Liver (tissue), 9 donors: ENCODE results near the gene STEAP3. TPM values are rescaled to one million over a fixed set of nuclear protein-coding genes. Genes with fewer than 3 reads are reported as not detected.

Experiments used
- DNase-seq: peaks from one replicate; pipeline ENCODE4 v3.0.0-alpha.2; 2017; ENCODE audit warnings: low spot score
- H3K27ac ChIP-seq, 2 donors: one replicate each; pipeline ENCODE4 v1.7.0; 2013; ENCODE audit warnings: inconsistent platforms in 2 of 2, low read length in 2 of 2, control low read depth in 1 of 2, low read depth in 1 of 2, mild to moderate bottlenecking in 1 of 2
- H3K27me3 ChIP-seq, 4 donors: one replicate each; pipeline versions ENCODE4 v1.6.1 to v1.7.0; 2013; ENCODE audit warnings: low read length in 3 of 4, inconsistent platforms in 1 of 4, mild to moderate bottlenecking in 1 of 4, moderate library complexity in 1 of 4; ENCODE audit not compliant: control insufficient read depth in 4 of 4, insufficient read depth in 4 of 4
- H3K36me3 ChIP-seq, 4 donors: one replicate each; pipeline versions ENCODE4 v1.6.1 to v1.7.0; 2013; ENCODE audit warnings: low read length in 3 of 4, mild to moderate bottlenecking in 3 of 4, low read depth in 1 of 4, moderate library complexity in 1 of 4; ENCODE audit not compliant: control insufficient read depth in 4 of 4, insufficient read depth in 3 of 4
- H3K4me1 ChIP-seq, 4 donors: one replicate each; pipeline versions ENCODE4 v1.6.1 to v1.7.0; 2013; ENCODE audit warnings: low read length in 3 of 4, mild to moderate bottlenecking in 3 of 4, moderate library complexity in 1 of 4; ENCODE audit not compliant: control insufficient read depth in 4 of 4, insufficient read depth in 4 of 4
- H3K4me3 ChIP-seq, 3 donors: one replicate each; pipeline versions ENCODE4 v1.6.1 to v1.7.0; 2013; ENCODE audit warnings: low read length in 3 of 3, control low read depth in 1 of 3, low read depth in 1 of 3, mild to moderate bottlenecking in 1 of 3
- H3K9ac ChIP-seq, 2 donors: one replicate each; pipeline ENCODE4 v1.7.0; 2013; ENCODE audit warnings: low read length in 2 of 2, mild to moderate bottlenecking in 2 of 2, moderate library complexity in 2 of 2, control low read depth in 1 of 2, low read depth in 1 of 2
- H3K9me3 ChIP-seq, 4 donors: one replicate each; pipeline versions ENCODE4 v1.6.1 to v1.7.0; 2013; ENCODE audit warnings: low read length in 3 of 4; ENCODE audit not compliant: control insufficient read depth in 4 of 4
- EGR1 ChIP-seq, 2 donors: IDR thresholded peaks; 2 replicates each; pipeline ENCODE4 v1.6.1; 2016 to 2018; ENCODE audit warnings: antibody characterized with exemption in 2 of 2, low read depth in 2 of 2
- FOXA1 ChIP-seq: IDR thresholded peaks from 2 replicates; pipeline ENCODE4 v1.6.1; 2016; ENCODE audit warnings: antibody characterized with exemption
- FOXA2 ChIP-seq: IDR thresholded peaks from 2 replicates; pipeline ENCODE4 v1.6.1; 2016; ENCODE audit warnings: antibody characterized with exemption
- GABPA ChIP-seq, 2 donors: IDR thresholded peaks in 1 of 2; conservative IDR thresholded peaks in 1 of 2; 2 replicates each; pipeline ENCODE4 v1.6.1; 2016; ENCODE audit warnings: antibody characterized with exemption in 2 of 2, mild to moderate bottlenecking in 1 of 2, moderate library complexity in 1 of 2
- HNF4A ChIP-seq, 2 donors: conservative IDR thresholded peaks; 2 replicates each; pipeline ENCODE4 v1.6.1; 2016; ENCODE audit warnings: antibody characterized with exemption in 2 of 2, mild to moderate bottlenecking in 2 of 2
- HNF4G ChIP-seq: IDR thresholded peaks from 2 replicates; pipeline ENCODE4 v1.6.1; 2016; ENCODE audit warnings: antibody characterized with exemption
- JUND ChIP-seq, 2 donors: IDR thresholded peaks; 2 replicates each; pipeline ENCODE4 v1.6.1; 2016; ENCODE audit warnings: antibody characterized with exemption in 2 of 2
- NR2F2 ChIP-seq: IDR thresholded peaks from 2 replicates; pipeline ENCODE4 v1.6.1; 2016; ENCODE audit warnings: antibody characterized with exemption
- RAD21 ChIP-seq, 2 donors: IDR thresholded peaks; 2 replicates each; pipeline ENCODE4 v1.6.1; 2016; ENCODE audit warnings: antibody characterized with exemption in 2 of 2, mild to moderate bottlenecking in 2 of 2
- RXRA ChIP-seq, 2 donors: IDR thresholded peaks; 2 replicates each; pipeline ENCODE4 v1.6.1; 2017 to 2018; ENCODE audit warnings: antibody characterized with exemption in 2 of 2, mild to moderate bottlenecking in 1 of 2
- SP1 ChIP-seq: IDR thresholded peaks from 2 replicates; pipeline ENCODE4 v1.6.1; 2018; ENCODE audit warnings: antibody characterized with exemption, mild to moderate bottlenecking
- TAF1 ChIP-seq: conservative IDR thresholded peaks from 2 replicates; pipeline ENCODE4 v1.6.1; 2016; ENCODE audit warnings: antibody characterized with exemption, mild to moderate bottlenecking
- YY1 ChIP-seq: IDR thresholded peaks from 2 replicates; pipeline ENCODE4 v1.6.1; 2016; ENCODE audit warnings: antibody characterized with exemption, mild to moderate bottlenecking
- WGBS: extraction: QIAGEN DNeasy Blood & Tissue Kit; methylation state at CpG from one replicate; pipeline ENCODE4 v1.1.7; 2013; 5-methylcytosine and 5-hydroxymethylcytosine counted together
- polyA plus RNA-seq, 2 donors: library from polyadenylated mRNA; stranded (reverse) in 1 of 2; unstranded in 1 of 2; fragments of 200-250 nt in 1 of 2; fragments of >200 nt in 1 of 2; fragmentation: Nextera tagmentation in 1 of 2; extraction: Ambion mirVana in 1 of 2; gene quantifications; one replicate each; pipeline versions ENCODE4 v1.2.1 to v1.2.3, GENCODE V29; 2013 to 2015
- total RNA-seq, 2 donors: library from RNA; depleted of rRNA; stranded (reverse); fragments of >200 nt; gene quantifications; one replicate each; pipeline ENCODE4 v1.2.3, GENCODE V29; 2014
- TF ChIP-seq, protein P1 (sequence below): fragments of 150-350 bp; IDR thresholded peaks from 2 replicates; pipeline ENCODE4 v1.5.1; 2017; ENCODE audit warnings: improper control_type of control experiment, low read depth, low read length; ENCODE audit not compliant: missing input control
- TF ChIP-seq, protein P2 (sequence below): IDR thresholded peaks from 2 replicates; pipeline ENCODE4 v1.6.1; 2016; ENCODE audit warnings: antibody characterized with exemption
- TF ChIP-seq, protein P3 (sequence below): IDR thresholded peaks from 2 replicates; pipeline ENCODE4 v1.6.1; 2016; ENCODE audit warnings: antibody characterized with exemption
- TF ChIP-seq, protein P4 (sequence below): IDR thresholded peaks from 2 replicates; pipeline ENCODE4 v1.6.1; 2016; ENCODE audit warnings: antibody characterized with exemption
- TF ChIP-seq, protein P5 (sequence below): IDR thresholded peaks from 2 replicates; pipeline ENCODE4 v1.6.1; 2016; ENCODE audit warnings: antibody characterized with exemption, mild to moderate bottlenecking
- donor health status: healthy.
- donor health status: healthy.
- donor health status: healthy.
- donor health status: healthy.
- donor health status: healthy.

The STEAP3 gene
- total and polyA plus RNA-seq, 4 donors: 44.4 to 158 (median 113) TPM

DNA sequence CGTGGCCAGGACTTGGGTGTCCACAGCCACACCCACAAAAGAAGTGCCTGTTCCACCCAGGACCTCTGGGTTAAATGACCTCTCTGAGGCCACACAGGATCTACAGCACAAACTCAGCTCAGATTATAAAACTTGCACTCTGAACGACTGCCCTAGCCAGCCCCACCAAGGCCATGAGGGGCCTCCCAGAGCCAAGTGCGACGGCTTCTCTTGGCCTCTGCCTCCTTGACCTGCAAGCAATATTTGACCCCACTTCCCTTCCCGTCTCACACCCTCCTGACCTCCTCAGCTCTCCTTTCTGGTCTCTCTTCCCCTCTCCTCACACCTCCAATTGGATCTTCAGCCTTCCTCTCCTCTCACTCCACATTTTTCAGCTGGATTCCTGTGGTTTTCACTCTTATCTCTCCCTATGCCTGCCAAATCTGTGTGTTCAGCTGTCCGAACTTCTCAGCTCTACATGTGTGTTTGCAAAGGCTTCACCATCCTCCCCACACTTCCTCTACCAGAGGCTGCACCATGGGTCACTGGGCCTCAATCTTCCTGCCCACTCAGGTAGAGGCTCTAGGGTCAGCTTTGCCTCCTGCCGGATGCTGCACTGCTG is 25.3 kb upstream of the STEAP3 start:
- H3K4me3 ChIP-seq: no peak overlapping the region
- no peak overlapping the region for H3K9ac ChIP-seq
- DNase-seq: no peak
- TF ChIP-seq NR2F2 (peak; percentile 29), HNF4G (no peak)
- TF ChIP-seq, protein P1, sequence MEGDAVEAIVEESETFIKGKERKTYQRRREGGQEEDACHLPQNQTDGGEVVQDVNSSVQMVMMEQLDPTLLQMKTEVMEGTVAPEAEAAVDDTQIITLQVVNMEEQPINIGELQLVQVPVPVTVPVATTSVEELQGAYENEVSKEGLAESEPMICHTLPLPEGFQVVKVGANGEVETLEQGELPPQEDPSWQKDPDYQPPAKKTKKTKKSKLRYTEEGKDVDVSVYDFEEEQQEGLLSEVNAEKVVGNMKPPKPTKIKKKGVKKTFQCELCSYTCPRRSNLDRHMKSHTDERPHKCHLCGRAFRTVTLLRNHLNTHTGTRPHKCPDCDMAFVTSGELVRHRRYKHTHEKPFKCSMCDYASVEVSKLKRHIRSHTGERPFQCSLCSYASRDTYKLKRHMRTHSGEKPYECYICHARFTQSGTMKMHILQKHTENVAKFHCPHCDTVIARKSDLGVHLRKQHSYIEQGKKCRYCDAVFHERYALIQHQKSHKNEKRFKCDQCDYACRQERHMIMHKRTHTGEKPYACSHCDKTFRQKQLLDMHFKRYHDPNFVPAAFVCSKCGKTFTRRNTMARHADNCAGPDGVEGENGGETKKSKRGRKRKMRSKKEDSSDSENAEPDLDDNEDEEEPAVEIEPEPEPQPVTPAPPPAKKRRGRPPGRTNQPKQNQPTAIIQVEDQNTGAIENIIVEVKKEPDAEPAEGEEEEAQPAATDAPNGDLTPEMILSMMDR: no peak
- H3K27ac ChIP-seq: no peak overlapping the region
- H3K9me3 ChIP-seq: no peaks in the 10 kb centered on the region
- no peaks in the 10 kb centered on the region for H3K27me3 ChIP-seq
- 78% methylated on average over 7 of the region's 7 CpGs for WGBS
- peaks cover 2 to 37% (median 25%) of the 10 kb centered on the region in 4 donors for H3K4me1 ChIP-seq
- H3K36me3 ChIP-seq: no peaks in the 10 kb centered on the region

DNA sequence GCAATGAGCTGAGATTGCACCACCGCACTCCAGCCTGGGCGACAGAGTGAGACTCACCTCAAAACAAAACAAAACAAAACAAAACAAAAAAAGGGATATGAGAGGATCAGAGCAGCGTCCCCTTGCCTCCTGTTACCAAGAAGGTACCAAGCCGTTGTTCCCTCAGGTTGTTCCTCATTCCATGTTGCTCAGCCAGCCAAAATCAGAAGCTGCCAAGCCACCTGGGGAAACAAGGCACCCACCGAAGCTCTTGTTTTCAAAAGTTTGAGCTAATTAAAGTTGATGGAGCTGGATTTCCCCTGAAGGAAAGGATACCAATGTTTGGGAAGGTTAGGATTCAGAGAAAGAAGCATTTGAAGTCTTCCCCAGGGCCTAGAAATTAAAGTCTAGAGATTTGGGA is 21.8 kb upstream of the STEAP3 start:
- DNase-seq: no peak
- TF ChIP-seq, protein P2, sequence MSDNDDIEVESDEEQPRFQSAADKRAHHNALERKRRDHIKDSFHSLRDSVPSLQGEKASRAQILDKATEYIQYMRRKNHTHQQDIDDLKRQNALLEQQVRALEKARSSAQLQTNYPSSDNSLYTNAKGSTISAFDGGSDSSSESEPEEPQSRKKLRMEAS: no peak
- TF ChIP-seq, protein P1: no peak
- TF ChIP-seq, protein P3, sequence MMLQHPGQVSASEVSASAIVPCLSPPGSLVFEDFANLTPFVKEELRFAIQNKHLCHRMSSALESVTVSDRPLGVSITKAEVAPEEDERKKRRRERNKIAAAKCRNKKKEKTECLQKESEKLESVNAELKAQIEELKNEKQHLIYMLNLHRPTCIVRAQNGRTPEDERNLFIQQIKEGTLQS: no peak
- TF ChIP-seq JUND (IDR thresholded peaks at IDR 0.05): no peak
- no peak for TF ChIP-seq NR2F2
- TF ChIP-seq SP1: no peak
- no peak for TF ChIP-seq EGR1 (IDR thresholded peaks at IDR 0.05; ENCODE audit: low read depth in 2 of 2)
- no peak for TF ChIP-seq TAF1
- no peak for TF ChIP-seq YY1
- TF ChIP-seq FOXA2: no peak
- no peak for TF ChIP-seq GABPA (IDR thresholded peaks at IDR 0.05 in 1 of 2, conservative IDR thresholded peaks at IDR 0.05 in 1 of 2)
- TF ChIP-seq, protein P4, sequence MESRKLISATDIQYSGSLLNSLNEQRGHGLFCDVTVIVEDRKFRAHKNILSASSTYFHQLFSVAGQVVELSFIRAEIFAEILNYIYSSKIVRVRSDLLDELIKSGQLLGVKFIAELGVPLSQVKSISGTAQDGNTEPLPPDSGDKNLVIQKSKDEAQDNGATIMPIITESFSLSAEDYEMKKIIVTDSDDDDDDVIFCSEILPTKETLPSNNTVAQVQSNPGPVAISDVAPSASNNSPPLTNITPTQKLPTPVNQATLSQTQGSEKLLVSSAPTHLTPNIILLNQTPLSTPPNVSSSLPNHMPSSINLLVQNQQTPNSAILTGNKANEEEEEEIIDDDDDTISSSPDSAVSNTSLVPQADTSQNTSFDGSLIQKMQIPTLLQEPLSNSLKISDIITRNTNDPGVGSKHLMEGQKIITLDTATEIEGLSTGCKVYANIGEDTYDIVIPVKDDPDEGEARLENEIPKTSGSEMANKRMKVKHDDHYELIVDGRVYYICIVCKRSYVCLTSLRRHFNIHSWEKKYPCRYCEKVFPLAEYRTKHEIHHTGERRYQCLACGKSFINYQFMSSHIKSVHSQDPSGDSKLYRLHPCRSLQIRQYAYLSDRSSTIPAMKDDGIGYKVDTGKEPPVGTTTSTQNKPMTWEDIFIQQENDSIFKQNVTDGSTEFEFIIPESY: no peak
- TF ChIP-seq RXRA (IDR thresholded peaks at IDR 0.05): no peak
- TF ChIP-seq RAD21 (IDR thresholded peaks at IDR 0.05): no peak
- no peak for TF ChIP-seq FOXA1
- TF ChIP-seq, protein P5, sequence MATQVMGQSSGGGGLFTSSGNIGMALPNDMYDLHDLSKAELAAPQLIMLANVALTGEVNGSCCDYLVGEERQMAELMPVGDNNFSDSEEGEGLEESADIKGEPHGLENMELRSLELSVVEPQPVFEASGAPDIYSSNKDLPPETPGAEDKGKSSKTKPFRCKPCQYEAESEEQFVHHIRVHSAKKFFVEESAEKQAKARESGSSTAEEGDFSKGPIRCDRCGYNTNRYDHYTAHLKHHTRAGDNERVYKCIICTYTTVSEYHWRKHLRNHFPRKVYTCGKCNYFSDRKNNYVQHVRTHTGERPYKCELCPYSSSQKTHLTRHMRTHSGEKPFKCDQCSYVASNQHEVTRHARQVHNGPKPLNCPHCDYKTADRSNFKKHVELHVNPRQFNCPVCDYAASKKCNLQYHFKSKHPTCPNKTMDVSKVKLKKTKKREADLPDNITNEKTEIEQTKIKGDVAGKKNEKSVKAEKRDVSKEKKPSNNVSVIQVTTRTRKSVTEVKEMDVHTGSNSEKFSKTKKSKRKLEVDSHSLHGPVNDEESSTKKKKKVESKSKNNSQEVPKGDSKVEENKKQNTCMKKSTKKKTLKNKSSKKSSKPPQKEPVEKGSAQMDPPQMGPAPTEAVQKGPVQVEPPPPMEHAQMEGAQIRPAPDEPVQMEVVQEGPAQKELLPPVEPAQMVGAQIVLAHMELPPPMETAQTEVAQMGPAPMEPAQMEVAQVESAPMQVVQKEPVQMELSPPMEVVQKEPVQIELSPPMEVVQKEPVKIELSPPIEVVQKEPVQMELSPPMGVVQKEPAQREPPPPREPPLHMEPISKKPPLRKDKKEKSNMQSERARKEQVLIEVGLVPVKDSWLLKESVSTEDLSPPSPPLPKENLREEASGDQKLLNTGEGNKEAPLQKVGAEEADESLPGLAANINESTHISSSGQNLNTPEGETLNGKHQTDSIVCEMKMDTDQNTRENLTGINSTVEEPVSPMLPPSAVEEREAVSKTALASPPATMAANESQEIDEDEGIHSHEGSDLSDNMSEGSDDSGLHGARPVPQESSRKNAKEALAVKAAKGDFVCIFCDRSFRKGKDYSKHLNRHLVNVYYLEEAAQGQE: no peak
- TF ChIP-seq HNF4A (conservative IDR thresholded peaks at IDR 0.05): no peak
- no peak for TF ChIP-seq HNF4G
- Histone ChIP-seq H3K9me3 (no peaks in the 10 kb centered on the region), H3K27me3 (no peaks in the 10 kb centered on the region), H3K9ac (no peak overlapping the region), H3K27ac (no peak overlapping the region), H3K36me3 (no peaks in the 10 kb centered on the region), H3K4me3 (no peak overlapping the region), H3K4me1 (peaks cover 0 to 19% (median 8%) of the 10 kb centered on the region in 4 donors)
- WGBS: 91% methylated on average over 5 of the region's 5 CpGs
